Gastroesophageal sphincter (tissue), 4 donors: Measurements from ENCODE around the gene SEPHS1. TPM values are rescaled to one million over a fixed set of nuclear protein-coding genes. Genes with fewer than 3 reads are reported as not detected.
A peak's percentile ranks its signal among the peaks of the same experiment; 100 is the strongest.
"Not testable (repeated sequence)": the region's sequence is repeated elsewhere in the genome, so short reads cannot be mapped to it uniquely, and the experiment has no call there.

Experiments
- ATAC-seq: fragments of 150-250 bp; one replicate; pipeline ENCODE4 v1.9.1; 2016; ENCODE audit warnings: mild to moderate bottlenecking, moderate library complexity
- H3K27ac ChIP-seq, 4 donors: fragments of 200-600 bp; sonication (generic) in 3 of 4; 1 replicate in 3 of 4; 2 replicates in 1 of 4; pipeline ENCODE4 v1.5.1; 2016 to 2019
- H3K27me3 ChIP-seq: fragments of 200-600 bp; sonication (generic); one replicate; pipeline ENCODE4 v1.5.1; 2019
- H3K36me3 ChIP-seq, 2 donors: fragments of 200-600 bp; sonication (generic); one replicate each; pipeline ENCODE4 v1.5.1; 2019; ENCODE audit warnings: control low read depth in 1 of 2
- H3K4me1 ChIP-seq, 3 donors: fragments of 200-600 bp; sonication (generic); 1 replicate in 2 of 3; 2 replicates in 1 of 3; pipeline ENCODE4 v1.5.1; 2016 to 2019; ENCODE audit warnings: control low read depth in 2 of 3
- H3K4me3 ChIP-seq, 2 donors: fragments of 200-600 bp; sonication (generic); one replicate each; pipeline ENCODE4 v1.5.1; 2019; ENCODE audit warnings: mild to moderate bottlenecking in 1 of 2, moderate library complexity in 1 of 2
- H3K9me3 ChIP-seq, 3 donors: fragments of 200-600 bp; sonication (generic); one replicate each; pipeline ENCODE4 v1.5.1; 2017 to 2019; ENCODE audit warnings: control low read depth in 2 of 3
- CTCF ChIP-seq, 4 experiments: fragments of 200-600 bp in 2 of 4; fragments of 450-650 bp in 2 of 4; sonication (generic) in 1 of 4; IDR thresholded peaks; one replicate each; pipeline ENCODE4 v1.5.1; 2017 to 2019; ENCODE audit warnings: antibody characterized with exemption in 4 of 4, mild to moderate bottlenecking in 2 of 4, moderate library complexity in 2 of 4
- EP300 ChIP-seq: sonication (generic); formaldehyde crosslinking; IDR thresholded peaks from one replicate; pipeline ENCODE4 v1.6.1; 2017; ENCODE audit warnings: antibody characterized with exemption, mild to moderate bottlenecking
- POLR2A ChIP-seq, 2 donors: fragments of 450-650 bp; IDR thresholded peaks; one replicate each; pipeline ENCODE4 v1.6.1; 2017; ENCODE audit warnings: antibody characterized with exemption in 2 of 2, mild to moderate bottlenecking in 2 of 2, moderate library complexity in 1 of 2
- POLR2AphosphoS5 ChIP-seq: sonication (generic); formaldehyde crosslinking; IDR thresholded peaks from one replicate; pipeline ENCODE4 v1.6.1; 2017; ENCODE audit warnings: antibody characterized with exemption
- WGBS, 2 donors: methylation state at CpG; one replicate each; pipeline ENCODE4 v1.1.5; 2018; ENCODE audit warnings: low coverage in 1 of 2; 5-methylcytosine and 5-hydroxymethylcytosine counted together
- total RNA-seq, 4 donors: library from RNA; depleted of rRNA; stranded (reverse); fragments of >200 nt; gene quantifications; one replicate each; pipeline ENCODE4 v1.1.0, GENCODE V29; 2016

SEPHS1 gene
- total RNA-seq, 4 donors from 2014 or later, result 42.4 to 57.0 (median 45.5) TPM

- TF ChIP-seq EP300 (no peak), POLR2AphosphoS5 (no peak), CTCF (IDR thresholded peaks at IDR 0.05) (no peak), POLR2A (IDR thresholded peaks at IDR 0.05) (no peak)
- WGBS, 2 donors, result 16 to 19% methylated on average over 16 to 17 of the region's 18 CpGs
- no peak for ATAC-seq
- no peaks in the 10 kb centered on the region for H3K36me3 ChIP-seq
- peak overlapping the region in 1 of 2 donors; percentile 19 for H3K4me3 ChIP-seq
- no peaks in the 10 kb centered on the region for H3K9me3 ChIP-seq
- peaks cover 0 to 12% (median 8%) of the 10 kb centered on the region in 3 donors for H3K4me1 ChIP-seq
- H3K27ac ChIP-seq, result no peak overlapping the region
- peaks cover 63% of the 10 kb centered on the region for H3K27me3 ChIP-seq
Observed at GRCh38 chr10:13383399-13383761, 35.3 kb upstream of the SEPHS1 start.

- Histone ChIP-seq H3K4me1 (peaks cover 0 to 12% (median 8%) of the 10 kb centered on the region in 3 donors), H3K4me3 (peak overlapping the region in 1 of 2 donors; percentile 19), H3K27me3 (peaks cover 68% of the 10 kb centered on the region), H3K9me3 (no peaks in the 10 kb centered on the region), H3K36me3 (no peaks in the 10 kb centered on the region), H3K27ac (no peak overlapping the region)
- TF ChIP-seq CTCF (IDR thresholded peaks at IDR 0.05), result no peak
- no peak for TF ChIP-seq POLR2AphosphoS5
- no peak for TF ChIP-seq POLR2A (IDR thresholded peaks at IDR 0.05)
- no peak for TF ChIP-seq EP300
- WGBS, 2 donors, result 6 to 29% methylated on average over 7 to 20 of the region's 23 CpGs
- no peak for ATAC-seq
Observed at GRCh38 chr10:13382703-13383398, 34.8 kb upstream of the SEPHS1 start.

GRCh38 chr10:13379061-13379460 lies 31.0 kb upstream of the SEPHS1 start:
- WGBS, 2 donors, result 96 to 100% methylated on average over 1 to 4 of the region's 4 CpGs

GRCh38 chr10:13376746-13377145 lies 28.7 kb upstream of the SEPHS1 start:
- H3K36me3 ChIP-seq, result no peaks in the 10 kb centered on the region
- TF ChIP-seq POLR2AphosphoS5, result no peak
- TF ChIP-seq POLR2A (IDR thresholded peaks at IDR 0.05), result no peak
- TF ChIP-seq CTCF (IDR thresholded peaks at IDR 0.05), result no peak
- no peak for TF ChIP-seq EP300
- peaks cover 0 to 5% (median 0%) of the 10 kb centered on the region in 3 donors for H3K4me1 ChIP-seq
- H3K9me3 ChIP-seq, result no peaks in the 10 kb centered on the region
- no peak overlapping the region for H3K4me3 ChIP-seq
- no peak overlapping the region for H3K27ac ChIP-seq
- WGBS, 2 donors, result 66 to 69% methylated on average over 3 to 6 of the region's 6 CpGs
- peaks cover 37% of the 10 kb centered on the region for H3K27me3 ChIP-seq
- no peak for ATAC-seq

More at GRCh38 chr10:13379061-13379460, 31.0 kb upstream of the SEPHS1 start:
- not testable (repeated sequence) for H3K36me3 ChIP-seq, ATAC-seq, H3K9me3 ChIP-seq, H3K27ac ChIP-seq, H3K4me3 ChIP-seq
- peaks cover 60% of the 10 kb centered on the region for H3K27me3 ChIP-seq
- peaks cover 0 to 12% (median 8%) of the 10 kb centered on the region in 3 donors for H3K4me1 ChIP-seq

GRCh38 chr10:13376297-13376696 lies 28.2 kb upstream of the SEPHS1 start:
- no peak for ATAC-seq
- Histone ChIP-seq H3K27me3 (peaks cover 32% of the 10 kb centered on the region), H3K4me1 (peaks cover 0 to 7% (median 0%) of the 10 kb centered on the region in 3 donors), H3K4me3 (no peak overlapping the region), H3K36me3 (no peaks in the 10 kb centered on the region), H3K9me3 (no peaks in the 10 kb centered on the region), H3K27ac (no peak overlapping the region)
- no peak for TF ChIP-seq EP300
- no peak for TF ChIP-seq POLR2A (IDR thresholded peaks at IDR 0.05)
- TF ChIP-seq POLR2AphosphoS5, result no peak
- no peak for TF ChIP-seq CTCF (IDR thresholded peaks at IDR 0.05)
- 44 to 55% methylated on average over 4 to 6 of the region's 6 CpGs for WGBS, 2 donors
